MV-4-11 (cell line): ENCODE results near the gene B3GALT2.

Experiments
- DNase-seq: peaks from one replicate; lab custom pipeline; 2025; lab: John Stamatoyannopoulos, UW

B3GALT2 gene

GRCh38 chr1:193181985-193182384 is 4.4 kb downstream of the B3GALT2 start:
- no peak for DNase-seq

- no peak for DNase-seq
Observed at GRCh38 chr1:193181536-193181935, 4.9 kb downstream of the B3GALT2 start.

- no peak for DNase-seq
Observed at GRCh38 chr1:193179094-193179493, 7.3 kb downstream of the B3GALT2 start.

- DNase-seq, result no peak
Observed at GRCh38 chr1:193176788-193177187, 9.6 kb downstream of the B3GALT2 start.

GRCh38 chr1:193176113-193176512 is 10.3 kb downstream of the B3GALT2 start:
- DNase-seq, result no peak

GRCh38 chr1:193157360-193157759 is 29.1 kb downstream of the B3GALT2 start:
- DNase-seq, result no peak

GRCh38 chr1:193156822-193157142 is 29.6 kb downstream of the B3GALT2 start:
- no peak for DNase-seq

GRCh38 chr1:193156117-193156821 is 30.1 kb downstream of the B3GALT2 start:
- no peak for DNase-seq

GRCh38 chr1:193144999-193145398 is 41.4 kb downstream of the B3GALT2 start:
- no peak for DNase-seq

GRCh38 chr1:193144361-193144938 is 42.0 kb downstream of the B3GALT2 start:
- DNase-seq, result no peak

- DNase-seq, result no peak
Observed at GRCh38 chr1:193143285-193143684, 43.1 kb downstream of the B3GALT2 start.

- DNase-seq, result no peak
Observed at GRCh38 chr1:193142409-193142808, 44.0 kb downstream of the B3GALT2 start.

GRCh38 chr1:193141804-193142203 is 44.6 kb downstream of the B3GALT2 start:
- DNase-seq, result no peak

- DNase-seq, result no peak
Observed at GRCh38 chr1:193140254-193140653, 46.2 kb downstream of the B3GALT2 start.

GRCh38 chr1:193131266-193131860 is 55.0 kb downstream of the B3GALT2 start:
- DNase-seq, result no peak
